Panc1 (cell line): ENCODE results near the gene DYNLL2. TPM values are rescaled to one million over a fixed set of nuclear protein-coding genes. Genes with fewer than 3 reads are reported as not detected.

Source experiments
- total RNA-seq: library from RNA; stranded (reverse); gene quantifications from one replicate; pipeline ENCODE4 v1.2.1, GENCODE V29; 2021; ENCODE audit not compliant: unreplicated experiment

Gene DYNLL2
- total RNA-seq, 1 experiment from 2014 or later: 19.8 TPM

Other genes with a start within 250 kb of the DYNLL2 start
- gene MRPS23, start 233.4 kb upstream of the DYNLL2 start, total RNA-seq: 85.4 TPM
- gene CUEDC1, start 128.0 kb upstream of the DYNLL2 start, total RNA-seq: 103 TPM
- 73.5 TPM for gene VEZF1, start 95.2 kb upstream of the DYNLL2 start, total RNA-seq
- gene SRSF1, start 76.2 kb upstream of the DYNLL2 start, total RNA-seq: 362 TPM
- gene OR4D1, start 65.0 kb downstream of the DYNLL2 start, total RNA-seq: 0.05 TPM
- gene OR4D2, start 83.6 kb downstream of the DYNLL2 start, total RNA-seq: not detected
- gene EPX, start 109.3 kb downstream of the DYNLL2 start, total RNA-seq: not detected
- 12.1 TPM for gene MKS1, start 135.8 kb downstream of the DYNLL2 start, total RNA-seq
- gene LPO, start 155.2 kb downstream of the DYNLL2 start, total RNA-seq: not detected
- gene MPO, start 197.5 kb downstream of the DYNLL2 start, total RNA-seq: not detected
- gene TSPOAP1, start 245.4 kb downstream of the DYNLL2 start, total RNA-seq: 0.05 TPM